ENCODE data around the gene TRPM1.

- TF ChIP-seq, protein P1, sequence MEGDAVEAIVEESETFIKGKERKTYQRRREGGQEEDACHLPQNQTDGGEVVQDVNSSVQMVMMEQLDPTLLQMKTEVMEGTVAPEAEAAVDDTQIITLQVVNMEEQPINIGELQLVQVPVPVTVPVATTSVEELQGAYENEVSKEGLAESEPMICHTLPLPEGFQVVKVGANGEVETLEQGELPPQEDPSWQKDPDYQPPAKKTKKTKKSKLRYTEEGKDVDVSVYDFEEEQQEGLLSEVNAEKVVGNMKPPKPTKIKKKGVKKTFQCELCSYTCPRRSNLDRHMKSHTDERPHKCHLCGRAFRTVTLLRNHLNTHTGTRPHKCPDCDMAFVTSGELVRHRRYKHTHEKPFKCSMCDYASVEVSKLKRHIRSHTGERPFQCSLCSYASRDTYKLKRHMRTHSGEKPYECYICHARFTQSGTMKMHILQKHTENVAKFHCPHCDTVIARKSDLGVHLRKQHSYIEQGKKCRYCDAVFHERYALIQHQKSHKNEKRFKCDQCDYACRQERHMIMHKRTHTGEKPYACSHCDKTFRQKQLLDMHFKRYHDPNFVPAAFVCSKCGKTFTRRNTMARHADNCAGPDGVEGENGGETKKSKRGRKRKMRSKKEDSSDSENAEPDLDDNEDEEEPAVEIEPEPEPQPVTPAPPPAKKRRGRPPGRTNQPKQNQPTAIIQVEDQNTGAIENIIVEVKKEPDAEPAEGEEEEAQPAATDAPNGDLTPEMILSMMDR (IDR thresholded peaks at IDR 0.05): no peak
- TF ChIP-seq POLR2A (IDR thresholded peaks at IDR 0.05): no peak
Measured at GRCh38 chr15:31035610-31036009, 65.9 kb downstream of the TRPM1 start.

Data from body of pancreas (tissue), 4 donors.